GM19043 (cell line): ENCODE measurements around the gene STARD3.
"Not testable (repeated sequence)": the region's sequence is repeated elsewhere in the genome, so short reads cannot be mapped to it uniquely, and the experiment has no call there.

ENCODE experiments used
- ATAC-seq: cut with Tn5 transposase; IDR thresholded peaks from one replicate; pipeline ENCODE4 v1.9.1; 2021; ENCODE audit warnings: low read depth; ENCODE audit not compliant: unreplicated experiment

STARD3 gene

GRCh38 chr17:39706383-39706782 is 69.4 kb downstream of the STARD3 start:
- no peak for ATAC-seq

- ATAC-seq = no peak
These were observed 70.0 kb downstream of the STARD3 start for GRCh38 chr17:39706921-39707337.

- ATAC-seq = no peak
These were observed 72.5 kb downstream of the STARD3 start for GRCh38 chr17:39709319-39709997.

DNA sequence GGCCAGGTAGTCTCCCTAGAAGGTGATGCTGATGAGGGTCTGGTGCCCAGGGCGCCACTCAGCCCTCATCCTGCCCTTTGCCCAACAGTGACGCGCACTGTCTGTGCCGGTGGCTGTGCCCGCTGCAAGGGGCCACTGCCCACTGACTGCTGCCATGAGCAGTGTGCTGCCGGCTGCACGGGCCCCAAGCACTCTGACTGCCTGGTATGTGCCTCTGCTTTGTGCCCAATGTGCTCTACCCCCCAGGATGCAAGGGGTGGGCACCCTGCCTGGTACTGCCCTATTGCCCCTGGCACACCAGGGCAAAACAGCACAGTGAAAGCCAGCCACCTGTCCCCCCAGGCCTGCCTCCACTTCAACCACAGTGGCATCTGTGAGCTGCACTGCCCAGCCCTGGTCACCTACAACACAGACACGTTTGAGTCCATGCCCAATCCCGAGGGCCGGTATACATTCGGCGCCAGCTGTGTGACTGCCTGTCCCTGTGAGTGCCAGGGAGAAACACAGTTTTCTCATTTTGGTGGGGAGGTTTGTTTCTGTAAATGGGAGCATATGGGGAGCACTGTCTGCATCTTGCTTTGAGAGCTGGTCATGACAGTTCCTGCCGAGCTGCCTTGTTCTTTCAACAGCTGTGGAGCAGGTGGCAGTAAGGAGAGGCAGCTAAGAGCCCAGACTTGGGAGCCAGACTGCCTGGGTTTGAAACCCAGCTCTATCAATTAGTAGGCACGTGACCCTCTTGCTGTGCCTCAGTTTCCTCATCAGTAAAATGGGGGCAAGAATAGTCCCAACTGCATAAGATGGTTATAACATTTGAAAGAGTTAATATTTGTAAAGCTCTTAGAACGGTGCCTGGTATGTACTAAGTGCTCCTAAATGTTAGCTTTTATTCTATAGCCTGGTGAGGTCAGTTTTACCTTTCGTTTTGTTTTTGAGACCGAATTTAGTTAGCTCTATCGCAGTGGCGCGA is 73.3 kb downstream of the STARD3 start:
- ATAC-seq = no peak

GRCh38 chr17:39711071-39711470 is 74.1 kb downstream of the STARD3 start:
- ATAC-seq = not testable (repeated sequence)

GRCh38 chr17:39711851-39712250 is 74.9 kb downstream of the STARD3 start:
- no peak for ATAC-seq
